K562 (cell line): ENCODE measurements around the gene LRFN2. TPM values are rescaled to one million over a fixed set of nuclear protein-coding genes. Genes with fewer than 3 reads are reported as not detected.

Experiments
- ATAC-seq: fragments of 200-7000 bp; cut with Tn5 transposase; 3 replicates; pipeline ENCODE4 v1.9.1; 2020; ENCODE audit warnings: moderate library complexity
- BruUV-seq: library from RNA; stranded (reverse); fragments of 400-500 nt; replicated peaks from 2 replicates; lab custom pipeline; 2021; lab: Mats Ljungman, UMichigan
- CTCF ChIA-PET: fragments of 300-600 bp; formaldehyde crosslinking; extraction: SDS; loops from one replicate; lab custom pipeline; 2021; ENCODE audit warnings: low intra/inter-chr PET ratio; lab: Yijun Ruan, JAX
- POLR2A ChIA-PET: fragments of 300-600, 350-650 bp; sonication (Branson Sonifier 250); formaldehyde crosslinking; extraction: SDS; loops from one replicate; lab custom pipeline; 2021; ENCODE audit warnings: antibody characterized with exemption, inconsistent platforms; lab: Yijun Ruan, JAX
- DNase-seq, 4 experiments: peaks; one replicate each; pipeline versions ENCODE4 v3.0.0 to v3.0.0-alpha.2; 2011 to 2018; ENCODE audit warnings: low spot score in 3 of 4, mixed read lengths in 3 of 4; ENCODE audit errors: extremely low read depth in 1 of 4
- FAIRE-seq: peaks from 2 replicates; lab custom pipeline; 2011; peaks lifted over from hg19 to GRCh38; lab: Jason Lieb, UNC
- H2AFZ ChIP-seq: 2 replicates; pipeline ENCODE4 v1.6.0; 2011; ENCODE audit warnings: low read depth, low read length, control low read depth, inconsistent platforms
- H3K27ac ChIP-seq: fragments of 200-600 bp; 3 replicates; pipeline ENCODE4 v1.8.0; 2011; ENCODE audit warnings: low read depth, mild to moderate bottlenecking, control low read depth, inconsistent platforms, low read length, moderate library complexity, mixed read lengths; ENCODE audit errors: extremely low read depth
- H3K27me3 ChIP-seq, 2 experiments: fragments of 300-600 bp in 1 of 2; 2 replicates in 1 of 2; 3 replicates in 1 of 2; pipeline versions ENCODE4 v1.6.0 to v1.8.0; 2011; ENCODE audit warnings: inconsistent platforms in 2 of 2, low read length in 2 of 2, mild to moderate bottlenecking in 1 of 2, mixed read lengths in 1 of 2, moderate library complexity in 1 of 2; ENCODE audit not compliant: control insufficient read depth in 2 of 2, insufficient read depth in 2 of 2
- H3K36me3 ChIP-seq: fragments of 300-600 bp; 3 replicates; pipeline ENCODE4 v1.8.0; 2011; ENCODE audit warnings: mild to moderate bottlenecking, low read length, inconsistent platforms; ENCODE audit not compliant: control insufficient read depth, insufficient read depth
- H3K4me1 ChIP-seq, 2 experiments: fragments of 200-600 bp in 1 of 2; replicated peaks in 1 of 2; 2 replicates in 1 of 2; 3 replicates in 1 of 2; pipeline versions ENCODE4 v1.5.1 to v1.8.0; 2011; ENCODE audit warnings: inconsistent platforms in 2 of 2, low read length in 2 of 2, mild to moderate bottlenecking in 1 of 2, mixed read lengths in 1 of 2, moderate library complexity in 1 of 2; ENCODE audit not compliant: control insufficient read depth in 2 of 2, insufficient read depth in 2 of 2
- H3K4me2 ChIP-seq: 2 replicates; pipeline ENCODE4 v1.6.1; 2011; ENCODE audit warnings: low read length, control low read depth, inconsistent platforms, mixed read lengths; ENCODE audit not compliant: insufficient read depth
- H3K4me3 ChIP-seq: fragments of 200-600 bp; sonication (generic), shearing (Covaris generic); 2 replicates; pipeline ENCODE4 v1.5.1; 2016; ENCODE audit warnings: control low read depth, inconsistent platforms
- H3K79me2 ChIP-seq: fragments of 200-600 bp; 3 replicates; pipeline ENCODE4 v1.8.0; 2011; ENCODE audit warnings: low read length, inconsistent platforms; ENCODE audit not compliant: control insufficient read depth, insufficient read depth
- H3K9ac ChIP-seq, 2 experiments: 2 replicates each; pipeline versions ENCODE4 v1.6.0 to v1.6.1; 2011; ENCODE audit warnings: low read depth in 2 of 2, low read length in 2 of 2, control low read depth in 1 of 2, inconsistent platforms in 1 of 2, mild to moderate bottlenecking in 1 of 2, mixed read lengths in 1 of 2; ENCODE audit not compliant: insufficient read depth in 1 of 2
- H3K9me1 ChIP-seq: one replicate; pipeline ENCODE4 v1.6.0; 2011; ENCODE audit warnings: inconsistent platforms, mild to moderate bottlenecking, low read length, moderate library complexity; ENCODE audit not compliant: control insufficient read depth, insufficient read depth
- H3K9me3 ChIP-seq: replicated peaks from 2 replicates; pipeline ENCODE4 v1.5.1; 2011; ENCODE audit warnings: low read depth, low read length, inconsistent platforms; ENCODE audit not compliant: control insufficient read depth, insufficient read depth
- H4K20me1 ChIP-seq: replicated peaks from 2 replicates; pipeline ENCODE4 v1.6.1; 2011; ENCODE audit warnings: low read length, inconsistent platforms, mixed read lengths; ENCODE audit not compliant: control insufficient read depth, insufficient read depth
- BCL6 ChIP-seq: fragments of 250-450 bp; sonication (Bioruptor Pico); IDR thresholded peaks from 2 replicates; pipeline ENCODE4 v1.4.0; 2020
- C11orf30 ChIP-seq: fragments of 450-650 bp; IDR thresholded peaks from 2 replicates; pipeline ENCODE4 v1.6.1; 2016; ENCODE audit warnings: low read depth, mild to moderate bottlenecking
- HDAC3 ChIP-seq: fragments of 450-650 bp; IDR thresholded peaks from 2 replicates; pipeline ENCODE4 v1.6.1; 2018; ENCODE audit warnings: borderline replicate concordance, mild to moderate bottlenecking, moderate library complexity; ENCODE audit not compliant: partially characterized antibody
- SAP30 ChIP-seq: fragments of 200-600 bp; sonication (generic); IDR thresholded peaks from 2 replicates; pipeline ENCODE4 v1.6.1; 2012; ENCODE audit warnings: borderline replicate concordance, low read depth, mild to moderate bottlenecking, moderate library complexity, low read length, control low read depth, inconsistent platforms; ENCODE audit not compliant: insufficient read depth, poor library complexity, severe bottlenecking
- ZNF764 ChIP-seq: fragments of 250-450 bp; sonication (Bioruptor Pico); IDR thresholded peaks from 2 replicates; pipeline ENCODE4 v1.4.0; 2020; ENCODE audit warnings: low read depth, mild to moderate bottlenecking, moderate library complexity
- WGBS: fragments of 100-300 bp; shearing (Covaris generic); methylation state at CpG from one replicate; pipeline ENCODE4 v1.1.6; 2016; ENCODE audit warnings: low coverage, mixed read lengths; ENCODE audit not compliant: insufficient coverage; ENCODE audit errors: missing lambda C conversion rate; 5-methylcytosine and 5-hydroxymethylcytosine counted together
- in situ Hi-C: fragments of 300-500 bp; cut with MboI; formaldehyde crosslinking; loops from 4 replicates; pipeline ENCODE4 v1.15.0; 2018; ENCODE audit warnings: inconsistent platforms, mixed read lengths
- intact Hi-C: fragments of 100-400 bp; cut with micrococcal nuclease; formaldehyde crosslinking; loops from 2 replicates; pipeline ENCODE4 v1.14.2; 2022
- polyA plus RNA-seq, 8 experiments: library from polyadenylated mRNA; depleted of rRNA in 4 of 8; stranded (reverse) in 5 of 8; unstranded in 3 of 8; fragments of >200 nt; fragmentation: Nextera tagmentation in 2 of 8; fragmentation: Illumina TruSeq in 1 of 8; extraction: Ambion mirVana in 2 of 8; extraction: Trizol in 1 of 8; gene quantifications; 2 replicates each; pipeline versions ENCODE4 v1.2.1 to v1.2.3, GENCODE V29; 2011 to 2014; ENCODE audit warnings: inconsistent platforms in 1 of 8, missing spikeins in 1 of 8
- total RNA-seq, 7 experiments: library from RNA; depleted of rRNA in 6 of 7; stranded (reverse); fragments of >200 nt in 6 of 7; fragmentation: Illumina TruSeq in 2 of 7; extraction: Trizol in 2 of 7; gene quantifications; 2 replicates each; pipeline versions ENCODE4 v1.2.1 to v1.2.3, GENCODE V29; 2011 to 2021; ENCODE audit warnings: low replicate concordance in 1 of 7
- TF ChIP-seq, protein P1 (sequence below): fragments of 250-450 bp; sonication (Bioruptor Pico); IDR thresholded peaks from 2 replicates; pipeline ENCODE4 v1.6.1; 2021; ENCODE audit warnings: mild to moderate bottlenecking
- TF ChIP-seq, protein P2 (sequence below): fragments of 150-350 bp; conservative IDR thresholded peaks from 2 replicates; pipeline ENCODE4 v1.6.1; 2014; ENCODE audit warnings: low read length
- TF ChIP-seq, protein P3 (sequence below): IDR thresholded peaks from 2 replicates; pipeline ENCODE4 v1.6.1; 2011; ENCODE audit warnings: borderline replicate concordance, low read depth, mild to moderate bottlenecking, moderate library complexity, low read length; ENCODE audit not compliant: insufficient read depth, poor library complexity, severe bottlenecking

Gene LRFN2
- total and polyA plus RNA-seq, 9 of the 15 experiments (the other 6 are each of a cell fraction or from before 2014, with no cell fraction given) = not detected

DNA sequence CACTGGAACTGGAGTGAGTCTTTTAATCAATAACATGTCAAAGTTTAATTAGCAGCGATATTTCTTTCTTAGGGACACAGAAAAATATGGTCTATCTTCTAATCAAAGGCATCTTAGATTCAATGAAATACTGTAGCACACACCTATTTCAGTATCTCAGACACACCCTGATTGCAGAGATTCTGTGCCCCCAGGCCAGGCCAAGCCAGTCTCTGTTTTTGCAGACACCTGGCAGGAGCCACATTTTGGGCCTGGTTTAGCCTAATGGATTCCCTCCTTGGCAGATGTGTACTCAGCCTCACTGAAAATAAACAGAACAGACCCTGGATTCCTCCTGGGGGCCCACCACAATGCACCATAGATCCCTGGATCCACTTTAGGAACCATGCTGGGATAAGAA is 74.8 kb downstream of the LRFN2 start:
- in situ Hi-C loops (no loop called here), intact Hi-C loops (no loop called here)
- no peak overlapping the region for H3K4me2 ChIP-seq
- no peaks in the 10 kb centered on the region for H3K9me1 ChIP-seq
- H3K4me3 ChIP-seq = no peak overlapping the region
- H3K9ac ChIP-seq = no peak overlapping the region
- no peak for ATAC-seq
- FAIRE-seq = no peak
- no peaks in the 10 kb centered on the region for H3K36me3 ChIP-seq
- peaks cover 9% of the 10 kb centered on the region; the same call in 1 of the 2 replicates for H4K20me1 ChIP-seq
- no peaks in the 10 kb centered on the region for H3K4me1 ChIP-seq
- H2AFZ ChIP-seq = no peak overlapping the region
- TF ChIP-seq C11orf30 (no peak), HDAC3 (no peak), ZNF764 (no peak), BCL6 (CRISPR knock-in tag) (no peak), SAP30 (no peak)
- TF ChIP-seq, protein P1, sequence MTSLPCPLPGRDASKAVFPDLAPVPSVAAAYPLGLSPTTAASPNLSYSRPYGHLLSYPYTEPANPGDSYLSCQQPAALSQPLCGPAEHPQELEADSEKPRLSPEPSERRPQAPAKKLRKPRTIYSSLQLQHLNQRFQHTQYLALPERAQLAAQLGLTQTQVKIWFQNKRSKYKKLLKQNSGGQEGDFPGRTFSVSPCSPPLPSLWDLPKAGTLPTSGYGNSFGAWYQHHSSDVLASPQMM = no peak
- TF ChIP-seq, protein P2, sequence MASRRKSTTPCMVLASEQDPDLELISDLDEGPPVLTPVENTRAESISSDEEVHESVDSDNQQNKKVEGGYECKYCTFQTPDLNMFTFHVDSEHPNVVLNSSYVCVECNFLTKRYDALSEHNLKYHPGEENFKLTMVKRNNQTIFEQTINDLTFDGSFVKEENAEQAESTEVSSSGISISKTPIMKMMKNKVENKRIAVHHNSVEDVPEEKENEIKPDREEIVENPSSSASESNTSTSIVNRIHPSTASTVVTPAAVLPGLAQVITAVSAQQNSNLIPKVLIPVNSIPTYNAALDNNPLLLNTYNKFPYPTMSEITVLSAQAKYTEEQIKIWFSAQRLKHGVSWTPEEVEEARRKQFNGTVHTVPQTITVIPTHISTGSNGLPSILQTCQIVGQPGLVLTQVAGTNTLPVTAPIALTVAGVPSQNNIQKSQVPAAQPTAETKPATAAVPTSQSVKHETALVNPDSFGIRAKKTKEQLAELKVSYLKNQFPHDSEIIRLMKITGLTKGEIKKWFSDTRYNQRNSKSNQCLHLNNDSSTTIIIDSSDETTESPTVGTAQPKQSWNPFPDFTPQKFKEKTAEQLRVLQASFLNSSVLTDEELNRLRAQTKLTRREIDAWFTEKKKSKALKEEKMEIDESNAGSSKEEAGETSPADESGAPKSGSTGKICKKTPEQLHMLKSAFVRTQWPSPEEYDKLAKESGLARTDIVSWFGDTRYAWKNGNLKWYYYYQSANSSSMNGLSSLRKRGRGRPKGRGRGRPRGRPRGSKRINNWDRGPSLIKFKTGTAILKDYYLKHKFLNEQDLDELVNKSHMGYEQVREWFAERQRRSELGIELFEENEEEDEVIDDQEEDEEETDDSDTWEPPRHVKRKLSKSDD = no peak
- TF ChIP-seq, protein P3, sequence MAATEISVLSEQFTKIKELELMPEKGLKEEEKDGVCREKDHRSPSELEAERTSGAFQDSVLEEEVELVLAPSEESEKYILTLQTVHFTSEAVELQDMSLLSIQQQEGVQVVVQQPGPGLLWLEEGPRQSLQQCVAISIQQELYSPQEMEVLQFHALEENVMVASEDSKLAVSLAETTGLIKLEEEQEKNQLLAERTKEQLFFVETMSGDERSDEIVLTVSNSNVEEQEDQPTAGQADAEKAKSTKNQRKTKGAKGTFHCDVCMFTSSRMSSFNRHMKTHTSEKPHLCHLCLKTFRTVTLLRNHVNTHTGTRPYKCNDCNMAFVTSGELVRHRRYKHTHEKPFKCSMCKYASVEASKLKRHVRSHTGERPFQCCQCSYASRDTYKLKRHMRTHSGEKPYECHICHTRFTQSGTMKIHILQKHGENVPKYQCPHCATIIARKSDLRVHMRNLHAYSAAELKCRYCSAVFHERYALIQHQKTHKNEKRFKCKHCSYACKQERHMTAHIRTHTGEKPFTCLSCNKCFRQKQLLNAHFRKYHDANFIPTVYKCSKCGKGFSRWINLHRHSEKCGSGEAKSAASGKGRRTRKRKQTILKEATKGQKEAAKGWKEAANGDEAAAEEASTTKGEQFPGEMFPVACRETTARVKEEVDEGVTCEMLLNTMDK = no peak
- no peak overlapping the region for H3K27ac ChIP-seq
- no peak for DNase-seq
- no peaks in the 10 kb centered on the region for H3K9me3 ChIP-seq
- ChIA-PET POLR2A (no interaction called here), CTCF (no interaction called here)
- 0% methylated on average over 1 of the region's 1 CpG for WGBS
- no TSS peak for BruUV-seq
- H3K79me2 ChIP-seq = no peaks in the 10 kb centered on the region
- H3K27me3 ChIP-seq = peaks cover 0 to 9% of the 10 kb centered on the region in 2 experiments; a peak in 2 of 5 replicates
